ENCODE measurements around the gene CSH2.
"Not testable (repeated sequence)": the region's sequence is repeated elsewhere in the genome, so short reads cannot be mapped to it uniquely, and the experiment has no call there.

Gene CSH2

DNA sequence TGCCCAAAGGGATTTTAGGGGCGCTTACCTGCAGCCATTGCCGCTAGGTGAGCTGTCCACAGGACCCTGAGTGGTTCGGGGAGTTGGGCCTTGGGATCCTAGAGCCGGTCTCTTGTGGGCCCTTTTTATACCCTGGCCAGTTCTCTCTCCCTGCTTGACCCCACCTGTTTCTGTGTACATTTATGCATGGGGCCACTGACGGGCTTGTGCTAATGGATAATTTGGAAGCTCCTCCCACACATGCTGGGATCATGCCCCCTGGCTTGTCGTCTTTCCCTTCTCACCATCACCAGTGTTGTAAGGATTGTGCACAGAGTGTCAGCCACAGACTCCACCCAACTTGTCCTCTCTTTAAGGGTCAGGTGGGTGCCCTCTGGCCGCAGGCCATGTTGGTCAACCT lies at the start of gene CSH2:
Gene CSH2 (minus strand): TSS at position 101 of the 400 bp plus-strand sequence. CDS start 63 bp downstream, at position 38.
- not testable (repeated sequence) for DNase-seq (ENCODE audit: low read depth in 4 of 4, low spot score in 1 of 4)

GRCh38 chr17:63922402-63922801 lies 48.9 kb upstream of the CSH2 start:
- DNase-seq (ENCODE audit: low read depth in 4 of 4, low spot score in 1 of 4): not testable (repeated sequence)

GRCh38 chr17:63920779-63921178 lies 47.3 kb upstream of the CSH2 start:
- DNase-seq (ENCODE audit: low read depth in 4 of 4, low spot score in 1 of 4): not testable (repeated sequence)

DNA sequence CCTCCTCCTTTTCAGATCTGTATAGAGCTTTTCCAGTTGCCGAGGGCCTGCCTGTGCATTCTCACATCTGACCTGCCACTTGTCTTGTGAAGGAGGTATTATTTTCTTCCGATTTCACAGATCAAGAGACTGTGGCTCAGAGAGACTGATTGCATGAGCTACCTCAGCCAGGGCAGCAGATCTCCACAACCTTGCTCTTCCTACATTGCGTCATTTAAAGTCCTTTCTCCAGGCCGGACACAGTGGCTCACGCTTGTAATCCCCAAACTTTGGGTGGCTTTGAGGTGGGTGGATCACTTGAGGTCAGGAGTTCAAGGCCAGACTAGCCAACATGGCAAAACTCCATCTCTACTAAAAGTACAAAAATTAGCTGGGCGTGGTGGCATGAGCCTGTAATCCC lies 46.6 kb upstream of the CSH2 start:
- DNase-seq (ENCODE audit: low read depth in 4 of 4, low spot score in 1 of 4): not testable (repeated sequence)

- peak; percentile 53 to 61 (median 56) for DNase-seq (ENCODE audit: low read depth in 4 of 4, low spot score in 1 of 4)
These were observed 45.8 kb upstream of the CSH2 start for GRCh38 chr17:63919311-63919723.

- DNase-seq (ENCODE audit: low read depth in 4 of 4, low spot score in 1 of 4): not testable (repeated sequence)
These were observed 45.4 kb upstream of the CSH2 start, which contains the start of gene GH1 for GRCh38 chr17:63918789-63919305. Gene GH1 (minus strand): TSS chr17:63918839. CDS start chr17:63918776, 63 bp downstream.

DNA sequence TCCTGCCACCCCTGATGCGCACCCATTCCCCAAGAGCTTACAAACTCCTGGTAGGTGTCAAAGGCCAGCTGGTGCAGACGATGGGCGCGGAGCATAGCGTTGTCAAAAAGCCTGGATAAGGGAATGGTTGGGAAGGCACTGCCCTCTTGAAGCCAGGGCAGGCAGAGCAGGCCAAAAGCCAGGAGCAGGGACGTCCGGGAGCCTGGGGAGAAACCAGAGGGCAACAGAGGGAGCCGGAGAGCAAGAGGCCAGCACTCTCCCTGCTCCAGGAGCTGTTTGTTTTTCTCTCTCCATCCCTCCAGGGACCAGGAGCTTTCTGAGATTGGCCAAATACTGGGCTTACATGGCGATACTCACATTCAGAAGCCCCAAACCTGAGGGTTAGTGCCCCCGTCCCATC lies 44.8 kb upstream of the CSH2 start:
- no peak for DNase-seq (ENCODE audit: low read depth in 4 of 4, low spot score in 1 of 4)

- DNase-seq (ENCODE audit: low read depth in 4 of 4, low spot score in 1 of 4): no peak
These were observed 44.2 kb upstream of the CSH2 start for GRCh38 chr17:63917646-63918045.

- not testable (repeated sequence) for DNase-seq (ENCODE audit: low read depth in 4 of 4, low spot score in 1 of 4)
These were observed 43.7 kb upstream of the CSH2 start for GRCh38 chr17:63917206-63917605.

GRCh38 chr17:63916566-63917185 lies 43.2 kb upstream of the CSH2 start:
- no peak for DNase-seq (ENCODE audit: low read depth in 4 of 4, low spot score in 1 of 4)

- DNase-seq (ENCODE audit: low read depth in 4 of 4, low spot score in 1 of 4): not testable (repeated sequence)
These were observed 42.3 kb upstream of the CSH2 start for GRCh38 chr17:63915753-63916152.

- no peak for DNase-seq (ENCODE audit: low read depth in 4 of 4, low spot score in 1 of 4)
These were observed 41.0 kb upstream of the CSH2 start for GRCh38 chr17:63914471-63914870.

GRCh38 chr17:63911657-63912100 lies 38.2 kb upstream of the CSH2 start:
- DNase-seq (ENCODE audit: low read depth in 4 of 4, low spot score in 1 of 4): peak; percentile 36 to 60 (median 46)

GRCh38 chr17:63911041-63911635 lies 37.7 kb upstream of the CSH2 start, which contains the start of gene CSHL1:
Gene CSHL1 (minus strand): TSS chr17:63911258. CDS start chr17:63911196, 62 bp downstream.
- DNase-seq (ENCODE audit: low read depth in 4 of 4, low spot score in 1 of 4): no peak

- DNase-seq (ENCODE audit: low read depth in 4 of 4, low spot score in 1 of 4): no peak
These were observed 36.6 kb upstream of the CSH2 start for GRCh38 chr17:63910096-63910495.

DNA sequence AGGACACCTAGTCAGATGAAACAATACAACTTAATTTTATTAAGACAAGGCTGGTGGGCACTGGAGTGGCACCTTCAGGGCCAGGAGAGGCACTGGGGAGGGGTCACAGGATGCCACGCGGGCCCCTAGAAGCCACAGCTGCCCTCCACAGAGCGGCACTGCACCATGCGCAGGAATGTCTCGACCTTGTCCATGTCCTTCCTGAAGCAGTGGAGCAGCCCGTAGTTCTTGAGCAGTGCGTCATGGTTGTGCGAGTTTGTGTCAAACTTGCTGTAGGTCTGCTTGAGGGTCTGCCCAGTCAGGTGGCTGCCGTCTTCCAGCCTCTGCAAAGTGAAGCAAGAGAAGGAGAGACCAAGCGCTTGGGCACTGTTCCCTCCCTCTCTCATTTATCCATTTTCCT lies 36.1 kb upstream of the CSH2 start:
- DNase-seq (ENCODE audit: low read depth in 4 of 4, low spot score in 1 of 4): not testable (repeated sequence)

- not testable (repeated sequence) for DNase-seq (ENCODE audit: low read depth in 4 of 4, low spot score in 1 of 4)
These were observed 33.8 kb upstream of the CSH2 start for GRCh38 chr17:63907161-63907778.

DNA sequence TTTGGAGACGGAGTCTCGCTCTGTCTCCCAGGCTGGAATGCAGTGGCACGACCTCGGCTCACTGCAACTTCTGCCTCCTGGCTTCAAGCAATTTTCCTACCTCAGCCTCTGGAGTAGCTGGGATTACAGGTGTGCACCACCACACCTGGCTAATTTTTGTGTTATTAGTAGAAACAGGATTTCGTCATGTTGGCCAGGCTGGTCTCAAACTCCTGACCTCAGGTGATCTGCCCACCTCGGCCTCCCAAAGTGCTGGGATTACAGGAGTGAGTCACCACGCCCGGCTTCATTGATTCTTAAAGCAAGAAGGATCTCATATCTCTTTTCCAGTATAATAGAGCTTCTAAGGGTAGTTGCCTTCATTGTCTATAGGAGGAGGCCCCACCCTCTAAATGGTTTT lies 31.3 kb upstream of the CSH2 start:
- DNase-seq (ENCODE audit: low read depth in 4 of 4, low spot score in 1 of 4): not testable (repeated sequence)

GRCh38 chr17:63903787-63904201 lies 30.3 kb upstream of the CSH2 start:
- DNase-seq (ENCODE audit: low read depth in 4 of 4, low spot score in 1 of 4): not testable (repeated sequence)

DNA sequence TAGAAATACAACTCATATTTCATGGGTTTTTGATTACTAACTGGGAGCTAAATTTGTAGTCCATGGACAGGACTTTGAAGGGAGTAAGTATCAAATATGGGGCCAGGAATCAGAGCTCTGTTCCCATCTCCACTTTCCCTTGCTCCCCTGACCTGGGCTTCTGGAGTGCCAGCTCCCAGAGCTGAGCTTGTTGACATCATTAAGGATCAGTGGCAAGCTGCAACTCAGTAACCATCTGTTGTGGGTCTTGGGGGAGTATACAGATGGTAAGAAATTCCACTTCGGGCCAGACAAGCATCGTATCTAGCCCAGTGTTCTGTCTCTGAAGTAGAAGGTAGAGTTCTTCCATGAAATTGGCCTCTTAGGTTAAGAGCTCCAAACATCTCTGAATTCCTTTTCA lies 28.5 kb upstream of the CSH2 start:
- not testable (repeated sequence) for DNase-seq (ENCODE audit: low read depth in 4 of 4, low spot score in 1 of 4)

DNA sequence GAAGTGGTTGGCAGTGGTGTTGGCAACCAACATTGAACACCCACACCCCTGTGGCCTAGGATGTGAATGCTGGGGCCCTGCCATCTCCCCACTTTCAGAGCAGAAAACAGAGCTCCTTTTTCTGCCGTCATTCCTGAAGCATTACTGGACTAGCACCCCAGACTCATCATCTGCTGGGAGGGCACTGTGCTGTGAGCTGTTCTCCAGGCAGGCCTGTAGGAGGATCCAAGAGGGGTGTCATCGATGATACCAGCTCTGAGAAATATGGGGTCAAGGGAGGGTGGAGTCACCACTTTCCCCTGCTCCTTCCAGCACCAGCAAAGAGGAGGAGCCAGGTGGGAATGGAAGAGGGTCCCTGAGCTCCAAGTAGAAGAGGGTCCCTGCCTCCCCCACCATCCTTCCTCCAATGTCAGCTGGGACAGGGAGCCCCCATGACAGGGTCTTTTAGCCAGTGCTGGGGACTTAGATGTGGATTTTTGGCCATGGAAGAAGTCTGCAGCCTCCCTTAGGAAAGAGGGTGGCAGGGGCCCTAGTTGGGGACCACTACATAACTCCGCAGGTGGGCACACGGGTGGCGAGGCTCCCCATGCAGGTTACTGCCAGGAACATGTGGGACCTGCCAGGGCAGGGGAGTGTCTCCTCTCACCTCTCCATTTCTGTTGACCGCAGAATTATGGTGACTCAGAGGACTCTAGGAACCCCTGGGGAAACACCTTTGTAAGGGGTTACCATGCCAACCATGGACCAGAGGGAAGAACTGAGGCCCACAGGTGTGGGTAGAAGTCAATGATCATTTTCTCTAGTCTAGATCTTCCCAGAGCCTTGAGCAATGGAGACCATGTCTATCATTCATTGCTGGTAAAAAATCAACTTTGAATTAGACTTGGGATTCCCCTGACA lies 25.7 kb upstream of the CSH2 start:
- peak in 1 of 4 experiments; percentile 18 for DNase-seq (ENCODE audit: low read depth in 4 of 4, low spot score in 1 of 4)

Measured in stimulated activated CD4-positive, alpha-beta T cell treated with anti-CD3 and anti-CD28 coated beads, Interleukin-1b, Interleukin-23, amount 100 ng/mL, for 24 hours (primary cell).